GM12878 (cell line): Measurements from ENCODE around the gene DBI. TPM values are rescaled to one million over a fixed set of nuclear protein-coding genes. Genes with fewer than 3 reads are reported as not detected.

Source experiments
- ATAC-seq: fragments of 200-7000 bp; cut with Tn5 transposase; 3 replicates; pipeline ENCODE4 v1.9.1; 2020; ENCODE audit warnings: mild to moderate bottlenecking, moderate library complexity
- BruUV-seq: library from RNA; stranded (reverse); fragments of 400-500 nt; replicated peaks from 2 replicates; lab custom pipeline; 2021; lab: Mats Ljungman, UMichigan
- CTCF ChIA-PET: fragments of 300-600 bp; sonication (Branson Sonifier 250); formaldehyde crosslinking; extraction: SDS; loops from one replicate; lab custom pipeline; 2021; ENCODE audit warnings: inconsistent platforms; lab: Yijun Ruan, JAX
- POLR2A ChIA-PET: fragments of 350-600 bp; formaldehyde crosslinking; extraction: SDS; loops from one replicate; lab custom pipeline; 2021; ENCODE audit warnings: inconsistent platforms; lab: Charles Lee
- RAD21 ChIA-PET: fragments of 300-600 bp; sonication (Branson Sonifier 250); formaldehyde crosslinking; loops from one replicate; lab custom pipeline; 2023; ENCODE audit warnings: antibody characterized with exemption; ENCODE audit not compliant: unreplicated experiment; lab: Charles Lee
- SMC1A ChIA-PET: fragments of 300-600 bp; sonication (Branson Sonifier 250); formaldehyde crosslinking; loops from one replicate; lab custom pipeline; 2023; ENCODE audit not compliant: unreplicated experiment, uncharacterized antibody; lab: Charles Lee
- DNase-seq: peaks from one replicate; pipeline ENCODE4 v3.0.0-alpha.2; 2011; ENCODE audit warnings: low read depth, low spot score
- FAIRE-seq: peaks from 3 replicates; lab custom pipeline; 2011; peaks lifted over from hg19 to GRCh38; lab: Jason Lieb, UNC
- H2AFZ ChIP-seq: 2 replicates; pipeline ENCODE4 v1.6.0; 2011; ENCODE audit warnings: low read depth, low read length, control low read depth; ENCODE audit not compliant: control insufficient read depth
- H3K27ac ChIP-seq: 2 replicates; pipeline ENCODE4 v1.5.1; 2011; ENCODE audit warnings: control low read depth; ENCODE audit not compliant: control insufficient read depth, insufficient read depth
- H3K27me3 ChIP-seq, 2 experiments: replicated peaks in 1 of 2; 2 replicates each; pipeline versions ENCODE4 v1.6.0 to v1.6.1; 2011; ENCODE audit warnings: low read length in 1 of 2; ENCODE audit not compliant: control insufficient read depth in 2 of 2, insufficient read depth in 2 of 2
- H3K36me3 ChIP-seq, 2 experiments: 2 replicates each; pipeline ENCODE4 v1.5.1; 2011; ENCODE audit warnings: low read length in 1 of 2; ENCODE audit not compliant: control insufficient read depth in 2 of 2, insufficient read depth in 2 of 2
- H3K4me1 ChIP-seq: 2 replicates; pipeline ENCODE4 v1.6.1; 2011; ENCODE audit warnings: mild to moderate bottlenecking, low read length, moderate library complexity, mixed read lengths; ENCODE audit not compliant: control insufficient read depth, insufficient read depth
- H3K4me2 ChIP-seq: 2 replicates; pipeline ENCODE4 v1.6.0; 2011; ENCODE audit warnings: control low read depth; ENCODE audit not compliant: control insufficient read depth, insufficient read depth
- H3K4me3 ChIP-seq: fragments of 200-600 bp; sonication (generic); 2 replicates; pipeline ENCODE4 v1.5.1; 2016
- H3K79me2 ChIP-seq: 2 replicates; pipeline ENCODE4 v1.6.0; 2011; ENCODE audit warnings: low read length; ENCODE audit not compliant: control insufficient read depth, insufficient read depth
- H3K9ac ChIP-seq: 2 replicates; pipeline ENCODE4 v1.8.0; 2011; ENCODE audit warnings: low read length, control low read depth, mixed read lengths; ENCODE audit not compliant: control insufficient read depth, insufficient read depth
- H3K9me3 ChIP-seq: replicated peaks from 3 replicates; pipeline ENCODE4 v1.5.1; 2011; ENCODE audit warnings: mild to moderate bottlenecking, low read length; ENCODE audit not compliant: control insufficient read depth, insufficient read depth
- H4K20me1 ChIP-seq: 2 replicates; pipeline ENCODE4 v1.6.0; 2011; ENCODE audit not compliant: control insufficient read depth, insufficient read depth
- ASH2L ChIP-seq: fragments of 300-600, 200-600 bp; sonication (generic); IDR thresholded peaks from 2 replicates; pipeline ENCODE4 v1.6.1; 2017; ENCODE audit warnings: low read depth, mild to moderate bottlenecking, borderline replicate concordance
- FOXK2 ChIP-seq: fragments of 450-650 bp; IDR thresholded peaks from 2 replicates; pipeline ENCODE4 v1.6.1; 2017; ENCODE audit warnings: mild to moderate bottlenecking, moderate library complexity
- HDGF ChIP-seq: fragments of 450-650 bp; IDR thresholded peaks from 2 replicates; pipeline ENCODE4 v1.6.1; 2016; ENCODE audit warnings: antibody characterized with exemption
- POU2F2 ChIP-seq: IDR thresholded peaks from 3 replicates; pipeline ENCODE4 v1.6.1; 2011; ENCODE audit warnings: low read depth, mild to moderate bottlenecking, low read length, borderline replicate concordance
- PRDM15 ChIP-seq: fragments of 450-650 bp; formaldehyde crosslinking; IDR thresholded peaks from 2 replicates; pipeline ENCODE4 v1.4.0; 2020; ENCODE audit warnings: mild to moderate bottlenecking, moderate library complexity
- WGBS: methylation state at CpG from one replicate; pipeline ENCODE4 v1.1.6; 2016; ENCODE audit warnings: low lambda C conversion rate; ENCODE audit not compliant: insufficient replicate concordance, insufficient coverage; ENCODE audit errors: missing lambda C conversion rate; 5-methylcytosine and 5-hydroxymethylcytosine counted together
- in situ Hi-C: fragments of 300-500 bp; cut with MboI; formaldehyde crosslinking; loops from 9 replicates; pipeline ENCODE4 v1.14.3; 2018; ENCODE audit warnings: mixed read lengths
- intact Hi-C: fragments of 100-400 bp; cut with micrococcal nuclease; formaldehyde crosslinking; loops from one replicate; pipeline ENCODE4 v1.14.2; 2022; ENCODE audit not compliant: unreplicated experiment
- polyA plus RNA-seq, 11 experiments: library from polyadenylated mRNA; depleted of rRNA in 4 of 11; unstranded in 6 of 11; stranded (reverse) in 5 of 11; fragments of >200 nt; fragmentation: Nextera tagmentation in 4 of 11; fragmentation: Illumina TruSeq in 1 of 11; extraction: Ambion mirVana in 4 of 11; extraction: Trizol in 1 of 11; gene quantifications; 1 replicate in 1 of 11; 2 replicates in 10 of 11; pipeline versions ENCODE4 v1.2.1 to v1.2.3, GENCODE V29; 2011 to 2016; ENCODE audit warnings: inconsistent platforms in 2 of 11, missing spikeins in 2 of 11, low read depth in 1 of 11
- total RNA-seq, 4 experiments: library from RNA; depleted of rRNA in 3 of 4; stranded (reverse); fragments of >200 nt in 3 of 4; fragmentation: Illumina TruSeq in 1 of 4; extraction: Trizol in 1 of 4; gene quantifications; 2 replicates each; pipeline versions ENCODE4 v1.2.1 to v1.2.3, GENCODE V29; 2013 to 2021
- TF ChIP-seq, protein P1 (sequence below): fragments of 450-650 bp; IDR thresholded peaks from 2 replicates; pipeline ENCODE4 v1.6.1; 2018; ENCODE audit warnings: borderline replicate concordance, mild to moderate bottlenecking; ENCODE audit not compliant: partially characterized antibody
- TF ChIP-seq, protein P2 (sequence below): fragments of 450-650 bp; IDR thresholded peaks from 2 replicates; pipeline ENCODE4 v1.6.1; 2016; ENCODE audit warnings: mild to moderate bottlenecking, moderate library complexity, borderline replicate concordance
- TF ChIP-seq, protein P3 (sequence below): fragments of 450-650 bp; IDR thresholded peaks from 2 replicates; pipeline ENCODE4 v1.6.1; 2017; ENCODE audit warnings: mild to moderate bottlenecking, low read depth, inconsistent platforms; ENCODE audit not compliant: poor library complexity, severe bottlenecking

The DBI gene
- total and polyA plus RNA-seq, 10 of the 15 experiments (the other 5 are each of a cell fraction or from before 2014, with no cell fraction given), result 248 to 2,567 (median 943) TPM

DNA sequence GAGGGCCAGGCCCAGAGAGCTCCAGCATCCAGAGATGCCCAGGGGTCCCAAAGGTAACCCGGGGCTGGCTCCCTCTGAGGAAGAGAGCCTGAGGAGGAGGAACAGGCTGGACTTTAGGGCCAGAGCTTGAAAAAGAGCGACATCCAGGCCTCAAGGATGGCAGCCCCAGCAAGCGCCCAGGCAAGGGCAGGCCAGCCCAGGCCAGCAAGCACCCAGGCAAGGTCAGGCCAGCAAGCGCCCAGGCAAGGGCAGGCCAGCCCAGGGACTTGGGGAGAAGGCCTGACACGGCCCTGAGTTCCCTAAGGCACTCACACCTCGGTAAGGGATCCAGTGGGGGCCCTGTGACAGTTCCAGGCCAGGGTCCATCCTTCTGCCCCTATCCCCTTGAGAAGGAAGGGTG is 30.4 kb downstream of the DBI start:
- DNase-seq, result no peak
- no peak for FAIRE-seq
- TF ChIP-seq, protein P1, sequence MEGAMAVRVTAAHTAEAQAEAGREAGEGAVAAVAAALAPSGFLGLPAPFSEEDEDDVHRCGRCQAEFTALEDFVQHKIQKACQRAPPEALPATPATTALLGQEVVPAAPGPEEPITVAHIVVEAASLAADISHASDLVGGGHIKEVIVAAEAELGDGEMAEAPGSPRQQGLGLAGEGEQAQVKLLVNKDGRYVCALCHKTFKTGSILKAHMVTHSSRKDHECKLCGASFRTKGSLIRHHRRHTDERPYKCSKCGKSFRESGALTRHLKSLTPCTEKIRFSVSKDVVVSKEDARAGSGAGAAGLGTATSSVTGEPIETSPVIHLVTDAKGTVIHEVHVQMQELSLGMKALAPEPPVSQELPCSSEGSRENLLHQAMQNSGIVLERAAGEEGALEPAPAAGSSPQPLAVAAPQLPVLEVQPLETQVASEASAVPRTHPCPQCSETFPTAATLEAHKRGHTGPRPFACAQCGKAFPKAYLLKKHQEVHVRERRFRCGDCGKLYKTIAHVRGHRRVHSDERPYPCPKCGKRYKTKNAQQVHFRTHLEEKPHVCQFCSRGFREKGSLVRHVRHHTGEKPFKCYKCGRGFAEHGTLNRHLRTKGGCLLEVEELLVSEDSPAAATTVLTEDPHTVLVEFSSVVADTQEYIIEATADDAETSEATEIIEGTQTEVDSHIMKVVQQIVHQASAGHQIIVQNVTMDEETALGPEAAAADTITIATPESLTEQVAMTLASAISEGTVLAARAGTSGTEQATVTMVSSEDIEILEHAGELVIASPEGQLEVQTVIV, result no peak
- TF ChIP-seq ASH2L (no peak), POU2F2 (no peak), PRDM15 (no peak), HDGF (no peak), FOXK2 (no peak)
- TF ChIP-seq, protein P2, sequence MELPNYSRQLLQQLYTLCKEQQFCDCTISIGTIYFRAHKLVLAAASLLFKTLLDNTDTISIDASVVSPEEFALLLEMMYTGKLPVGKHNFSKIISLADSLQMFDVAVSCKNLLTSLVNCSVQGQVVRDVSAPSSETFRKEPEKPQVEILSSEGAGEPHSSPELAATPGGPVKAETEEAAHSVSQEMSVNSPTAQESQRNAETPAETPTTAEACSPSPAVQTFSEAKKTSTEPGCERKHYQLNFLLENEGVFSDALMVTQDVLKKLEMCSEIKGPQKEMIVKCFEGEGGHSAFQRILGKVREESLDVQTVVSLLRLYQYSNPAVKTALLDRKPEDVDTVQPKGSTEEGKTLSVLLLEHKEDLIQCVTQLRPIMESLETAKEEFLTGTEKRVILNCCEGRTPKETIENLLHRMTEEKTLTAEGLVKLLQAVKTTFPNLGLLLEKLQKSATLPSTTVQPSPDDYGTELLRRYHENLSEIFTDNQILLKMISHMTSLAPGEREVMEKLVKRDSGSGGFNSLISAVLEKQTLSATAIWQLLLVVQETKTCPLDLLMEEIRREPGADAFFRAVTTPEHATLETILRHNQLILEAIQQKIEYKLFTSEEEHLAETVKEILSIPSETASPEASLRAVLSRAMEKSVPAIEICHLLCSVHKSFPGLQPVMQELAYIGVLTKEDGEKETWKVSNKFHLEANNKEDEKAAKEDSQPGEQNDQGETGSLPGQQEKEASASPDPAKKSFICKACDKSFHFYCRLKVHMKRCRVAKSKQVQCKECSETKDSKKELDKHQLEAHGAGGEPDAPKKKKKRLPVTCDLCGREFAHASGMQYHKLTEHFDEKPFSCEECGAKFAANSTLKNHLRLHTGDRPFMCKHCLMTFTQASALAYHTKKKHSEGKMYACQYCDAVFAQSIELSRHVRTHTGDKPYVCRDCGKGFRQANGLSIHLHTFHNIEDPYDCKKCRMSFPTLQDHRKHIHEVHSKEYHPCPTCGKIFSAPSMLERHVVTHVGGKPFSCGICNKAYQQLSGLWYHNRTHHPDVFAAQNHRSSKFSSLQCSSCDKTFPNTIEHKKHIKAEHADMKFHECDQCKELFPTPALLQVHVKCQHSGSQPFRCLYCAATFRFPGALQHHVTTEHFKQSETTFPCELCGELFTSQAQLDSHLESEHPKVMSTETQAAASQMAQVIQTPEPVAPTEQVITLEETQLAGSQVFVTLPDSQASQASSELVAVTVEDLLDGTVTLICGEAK, result no peak
- TF ChIP-seq, protein P3, sequence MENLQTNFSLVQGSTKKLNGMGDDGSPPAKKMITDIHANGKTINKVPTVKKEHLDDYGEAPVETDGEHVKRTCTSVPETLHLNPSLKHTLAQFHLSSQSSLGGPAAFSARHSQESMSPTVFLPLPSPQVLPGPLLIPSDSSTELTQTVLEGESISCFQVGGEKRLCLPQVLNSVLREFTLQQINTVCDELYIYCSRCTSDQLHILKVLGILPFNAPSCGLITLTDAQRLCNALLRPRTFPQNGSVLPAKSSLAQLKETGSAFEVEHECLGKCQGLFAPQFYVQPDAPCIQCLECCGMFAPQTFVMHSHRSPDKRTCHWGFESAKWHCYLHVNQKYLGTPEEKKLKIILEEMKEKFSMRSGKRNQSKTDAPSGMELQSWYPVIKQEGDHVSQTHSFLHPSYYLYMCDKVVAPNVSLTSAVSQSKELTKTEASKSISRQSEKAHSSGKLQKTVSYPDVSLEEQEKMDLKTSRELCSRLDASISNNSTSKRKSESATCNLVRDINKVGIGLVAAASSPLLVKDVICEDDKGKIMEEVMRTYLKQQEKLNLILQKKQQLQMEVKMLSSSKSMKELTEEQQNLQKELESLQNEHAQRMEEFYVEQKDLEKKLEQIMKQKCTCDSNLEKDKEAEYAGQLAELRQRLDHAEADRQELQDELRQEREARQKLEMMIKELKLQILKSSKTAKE, result no peak
- TF ChIP-seq, all 136 proteins: peak for 0
- Histone ChIP-seq H3K79me2 (no peaks in the 10 kb centered on the region), H3K4me3 (no peak overlapping the region), H2AFZ (no peak overlapping the region), H3K27me3 (no peaks in the 10 kb centered on the region), H3K36me3 (no peaks in the 10 kb centered on the region), H3K4me1 (no peaks in the 10 kb centered on the region), H3K9ac (no peak overlapping the region), H3K27ac (no peak overlapping the region), H4K20me1 (no peaks in the 10 kb centered on the region), H3K9me3 (no peaks in the 10 kb centered on the region), H3K4me2 (no peak overlapping the region)
- intact Hi-C loops, result no loop called here
- no peak for ATAC-seq
- POLR2A ChIA-PET, result no interaction called here
- WGBS, result 31% methylated on average over 6 of the region's 6 CpGs
- RAD21 ChIA-PET, result interaction anchor here (0.5 to 0.7 kb wide), 2 partner anchors 10 to 187 kb away, joined by 3 read pairs; no protein-coding TSS in a partner anchor
- SMC1A ChIA-PET, result no interaction called here
- in situ Hi-C loops, result no loop called here
- CTCF ChIA-PET, result interaction anchor here (2.8 kb wide), 1 partner anchor 10 kb away, joined by 8 read pairs; no protein-coding TSS in a partner anchor
- BruUV-seq, result no TSS peak
